Measurements from ENCODE around the gene NAV2. TPM values are rescaled to one million over a fixed set of nuclear protein-coding genes. Genes with fewer than 3 reads are reported as not detected.

NAV2 gene
- polyA plus RNA-seq, 1 donor, result 8.1 TPM

- no CpG with 5 or more reads among the region's 2 CpGs for WGBS (ENCODE audit: insufficient coverage, low lambda C conversion rate)
- H3K9me3 ChIP-seq (ENCODE audit: control insufficient read depth, low read depth, low read length), result no peaks in the 10 kb centered on the region
- H3K4me1 ChIP-seq (ENCODE audit: control insufficient read depth, insufficient read depth, low read length), result peaks cover 20% of the 10 kb centered on the region
- H3K27me3 ChIP-seq (ENCODE audit: control insufficient read depth, insufficient read depth, low read length), result no peaks in the 10 kb centered on the region
- no peaks in the 10 kb centered on the region for H3K36me3 ChIP-seq (ENCODE audit: control insufficient read depth, insufficient read depth, low read length)
- H3K4me3 ChIP-seq (ENCODE audit: low read length), result no peak overlapping the region
- no peak for DNase-seq
- no peak overlapping the region for H3K27ac ChIP-seq (ENCODE audit: low read length)
Observed at GRCh38 chr11:19792510-19792909, 79.9 kb downstream of the NAV2 start.

GRCh38 chr11:19793326-19793725 is 80.7 kb downstream of the NAV2 start:
- Histone ChIP-seq H3K27me3 (ENCODE audit: control insufficient read depth, insufficient read depth, low read length) (no peaks in the 10 kb centered on the region), H3K36me3 (ENCODE audit: control insufficient read depth, insufficient read depth, low read length) (no peaks in the 10 kb centered on the region), H3K4me3 (ENCODE audit: low read length) (no peak overlapping the region), H3K4me1 (ENCODE audit: control insufficient read depth, insufficient read depth, low read length) (peaks cover 20% of the 10 kb centered on the region), H3K27ac (ENCODE audit: low read length) (no peak overlapping the region), H3K9me3 (ENCODE audit: control insufficient read depth, low read depth, low read length) (no peaks in the 10 kb centered on the region)
- no CpG with 5 or more reads among the region's 3 CpGs for WGBS (ENCODE audit: insufficient coverage, low lambda C conversion rate)
- DNase-seq, result no peak

- H3K27me3 ChIP-seq (ENCODE audit: control insufficient read depth, insufficient read depth, low read length), result no peaks in the 10 kb centered on the region
- WGBS (ENCODE audit: insufficient coverage, low lambda C conversion rate), result 93% methylated on average over 3 of the region's 6 CpGs
- H3K9me3 ChIP-seq (ENCODE audit: control insufficient read depth, low read depth, low read length), result no peaks in the 10 kb centered on the region
- peaks cover 18% of the 10 kb centered on the region for H3K4me1 ChIP-seq (ENCODE audit: control insufficient read depth, insufficient read depth, low read length)
- H3K36me3 ChIP-seq (ENCODE audit: control insufficient read depth, insufficient read depth, low read length), result no peaks in the 10 kb centered on the region
- no peak for DNase-seq
- H3K4me3 ChIP-seq (ENCODE audit: low read length), result no peak overlapping the region
- H3K27ac ChIP-seq (ENCODE audit: low read length), result no peak overlapping the region
Observed at GRCh38 chr11:19794161-19794560, 81.5 kb downstream of the NAV2 start.

GRCh38 chr11:19795082-19795481 is 82.4 kb downstream of the NAV2 start:
- 100% methylated on average over 1 of the region's 1 CpG for WGBS (ENCODE audit: insufficient coverage, low lambda C conversion rate)
- DNase-seq, result no peak
- no peak overlapping the region for H3K4me3 ChIP-seq (ENCODE audit: low read length)
- H3K4me1 ChIP-seq (ENCODE audit: control insufficient read depth, insufficient read depth, low read length), result peaks cover 12% of the 10 kb centered on the region
- H3K27ac ChIP-seq (ENCODE audit: low read length), result no peak overlapping the region
- H3K27me3 ChIP-seq (ENCODE audit: control insufficient read depth, insufficient read depth, low read length), result no peaks in the 10 kb centered on the region
- no peaks in the 10 kb centered on the region for H3K36me3 ChIP-seq (ENCODE audit: control insufficient read depth, insufficient read depth, low read length)
- no peaks in the 10 kb centered on the region for H3K9me3 ChIP-seq (ENCODE audit: control insufficient read depth, low read depth, low read length)

GRCh38 chr11:19800162-19800561 is 87.5 kb downstream of the NAV2 start:
- no CpG with 5 or more reads among the region's 2 CpGs for WGBS (ENCODE audit: insufficient coverage, low lambda C conversion rate)
- Histone ChIP-seq H3K4me3 (ENCODE audit: low read length) (no peak overlapping the region), H3K27me3 (ENCODE audit: control insufficient read depth, insufficient read depth, low read length) (no peaks in the 10 kb centered on the region), H3K4me1 (ENCODE audit: control insufficient read depth, insufficient read depth, low read length) (peaks cover 16% of the 10 kb centered on the region), H3K27ac (ENCODE audit: low read length) (no peak overlapping the region), H3K36me3 (ENCODE audit: control insufficient read depth, insufficient read depth, low read length) (no peaks in the 10 kb centered on the region), H3K9me3 (ENCODE audit: control insufficient read depth, low read depth, low read length) (no peaks in the 10 kb centered on the region)
- DNase-seq, result no peak

- H3K4me1 ChIP-seq (ENCODE audit: control insufficient read depth, insufficient read depth, low read length), result peaks cover 16% of the 10 kb centered on the region
- H3K27ac ChIP-seq (ENCODE audit: low read length), result no peak overlapping the region
- no peak overlapping the region for H3K4me3 ChIP-seq (ENCODE audit: low read length)
- no peaks in the 10 kb centered on the region for H3K36me3 ChIP-seq (ENCODE audit: control insufficient read depth, insufficient read depth, low read length)
- no peaks in the 10 kb centered on the region for H3K27me3 ChIP-seq (ENCODE audit: control insufficient read depth, insufficient read depth, low read length)
- WGBS (ENCODE audit: insufficient coverage, low lambda C conversion rate), result 50% methylated on average over 1 of the region's 4 CpGs
- no peak for DNase-seq
- no peaks in the 10 kb centered on the region for H3K9me3 ChIP-seq (ENCODE audit: control insufficient read depth, low read depth, low read length)
Observed at GRCh38 chr11:19800714-19801519, 88.3 kb downstream of the NAV2 start.

- no peak overlapping the region for H3K27ac ChIP-seq (ENCODE audit: low read length)
- H3K9me3 ChIP-seq (ENCODE audit: control insufficient read depth, low read depth, low read length), result no peaks in the 10 kb centered on the region
- no peaks in the 10 kb centered on the region for H3K27me3 ChIP-seq (ENCODE audit: control insufficient read depth, insufficient read depth, low read length)
- peaks cover 16% of the 10 kb centered on the region for H3K4me1 ChIP-seq (ENCODE audit: control insufficient read depth, insufficient read depth, low read length)
- WGBS (ENCODE audit: insufficient coverage, low lambda C conversion rate), result no CpG with 5 or more reads among the region's 4 CpGs
- no peak for DNase-seq
- H3K36me3 ChIP-seq (ENCODE audit: control insufficient read depth, insufficient read depth, low read length), result no peaks in the 10 kb centered on the region
- no peak overlapping the region for H3K4me3 ChIP-seq (ENCODE audit: low read length)
Observed at GRCh38 chr11:19802773-19803293, 90.2 kb downstream of the NAV2 start.

GRCh38 chr11:19803506-19803998 is 90.9 kb downstream of the NAV2 start:
- no peaks in the 10 kb centered on the region for H3K9me3 ChIP-seq (ENCODE audit: control insufficient read depth, low read depth, low read length)
- H3K27ac ChIP-seq (ENCODE audit: low read length), result no peak overlapping the region
- peaks cover 16% of the 10 kb centered on the region for H3K4me1 ChIP-seq (ENCODE audit: control insufficient read depth, insufficient read depth, low read length)
- peak; percentile 65 to 87 for DNase-seq
- no peaks in the 10 kb centered on the region for H3K36me3 ChIP-seq (ENCODE audit: control insufficient read depth, insufficient read depth, low read length)
- WGBS (ENCODE audit: insufficient coverage, low lambda C conversion rate), result no CpG with 5 or more reads among the region's 3 CpGs
- no peak overlapping the region for H3K4me3 ChIP-seq (ENCODE audit: low read length)
- H3K27me3 ChIP-seq (ENCODE audit: control insufficient read depth, insufficient read depth, low read length), result no peaks in the 10 kb centered on the region

GRCh38 chr11:19805376-19805775 is 92.7 kb downstream of the NAV2 start:
- DNase-seq, result no peak
- Histone ChIP-seq H3K36me3 (ENCODE audit: control insufficient read depth, insufficient read depth, low read length) (no peaks in the 10 kb centered on the region), H3K4me1 (ENCODE audit: control insufficient read depth, insufficient read depth, low read length) (peaks cover 15% of the 10 kb centered on the region), H3K9me3 (ENCODE audit: control insufficient read depth, low read depth, low read length) (no peaks in the 10 kb centered on the region), H3K4me3 (ENCODE audit: low read length) (no peak overlapping the region), H3K27ac (ENCODE audit: low read length) (no peak overlapping the region), H3K27me3 (ENCODE audit: control insufficient read depth, insufficient read depth, low read length) (no peaks in the 10 kb centered on the region)
- WGBS (ENCODE audit: insufficient coverage, low lambda C conversion rate), result no CpG with 5 or more reads among the region's 5 CpGs

GRCh38 chr11:19805827-19806226 is 93.2 kb downstream of the NAV2 start:
- Histone ChIP-seq H3K9me3 (ENCODE audit: control insufficient read depth, low read depth, low read length) (no peaks in the 10 kb centered on the region), H3K4me3 (ENCODE audit: low read length) (no peak overlapping the region), H3K27ac (ENCODE audit: low read length) (no peak overlapping the region), H3K36me3 (ENCODE audit: control insufficient read depth, insufficient read depth, low read length) (no peaks in the 10 kb centered on the region), H3K27me3 (ENCODE audit: control insufficient read depth, insufficient read depth, low read length) (no peaks in the 10 kb centered on the region), H3K4me1 (ENCODE audit: control insufficient read depth, insufficient read depth, low read length) (peaks cover 13% of the 10 kb centered on the region)
- no CpG with 5 or more reads among the region's 2 CpGs for WGBS (ENCODE audit: insufficient coverage, low lambda C conversion rate)
- no peak for DNase-seq

GRCh38 chr11:19806251-19806650 is 93.6 kb downstream of the NAV2 start:
- no peak overlapping the region for H3K4me3 ChIP-seq (ENCODE audit: low read length)
- H3K27ac ChIP-seq (ENCODE audit: low read length), result no peak overlapping the region
- H3K9me3 ChIP-seq (ENCODE audit: control insufficient read depth, low read depth, low read length), result no peaks in the 10 kb centered on the region
- no CpG with 5 or more reads among the region's 2 CpGs for WGBS (ENCODE audit: insufficient coverage, low lambda C conversion rate)
- H3K27me3 ChIP-seq (ENCODE audit: control insufficient read depth, insufficient read depth, low read length), result no peaks in the 10 kb centered on the region
- DNase-seq, result no peak
- no peaks in the 10 kb centered on the region for H3K36me3 ChIP-seq (ENCODE audit: control insufficient read depth, insufficient read depth, low read length)
- peaks cover 9% of the 10 kb centered on the region for H3K4me1 ChIP-seq (ENCODE audit: control insufficient read depth, insufficient read depth, low read length)
